NCI-H146 treated with DMSO at 0.1 percent for 48 hours (cell line): ENCODE measurements around the gene GAS6.

Source experiments
- DNase-seq: peaks from one replicate; lab custom pipeline; 2025; ENCODE audit not compliant: unreplicated experiment; lab: John Stamatoyannopoulos, UW

GAS6 gene

GRCh38 chr13:113852536-113853517 lies 11.0 kb downstream of the GAS6 start:
- DNase-seq, result no peak

- DNase-seq, result no peak
Measured at GRCh38 chr13:113851826-113852535, 11.9 kb downstream of the GAS6 start.

GRCh38 chr13:113851480-113851803 lies 12.4 kb downstream of the GAS6 start:
- DNase-seq, result no peak

GRCh38 chr13:113850722-113851479 lies 13.0 kb downstream of the GAS6 start:
- no peak for DNase-seq

DNA sequence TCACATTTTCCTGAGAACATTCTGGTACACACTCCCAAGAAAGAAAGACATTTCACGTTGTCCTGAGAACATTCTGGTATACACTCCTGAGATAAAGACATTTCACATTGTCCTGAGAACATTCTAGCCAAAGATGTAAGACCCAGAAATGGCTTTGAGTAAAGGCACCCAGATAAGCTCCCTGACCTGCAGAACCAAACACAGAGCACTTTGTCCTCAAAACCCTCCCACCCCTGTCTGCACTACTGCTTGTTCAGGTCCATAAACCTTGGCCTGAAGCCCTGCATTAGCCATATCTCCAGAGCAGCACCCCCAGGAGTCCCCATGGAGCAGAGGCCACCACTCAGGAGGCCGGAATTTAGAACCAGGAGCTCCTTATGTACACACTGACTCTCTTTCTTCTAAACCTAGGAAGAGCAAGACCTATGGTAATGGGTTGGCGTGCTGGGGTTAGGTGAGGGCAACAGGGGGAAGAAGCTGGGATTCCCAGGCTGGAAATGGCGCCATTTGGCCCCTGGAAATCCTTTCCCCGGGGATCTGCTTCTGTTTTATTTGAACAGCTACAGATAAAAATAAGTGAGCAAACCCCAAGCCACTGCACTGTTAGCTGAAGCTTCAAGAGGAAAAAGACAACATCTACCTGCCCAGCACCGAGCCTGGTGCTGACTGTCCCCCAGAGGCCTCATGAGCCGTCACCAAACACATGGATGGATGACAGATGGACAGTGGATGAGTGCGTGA lies 13.7 kb downstream of the GAS6 start:
- DNase-seq, result no peak

DNA sequence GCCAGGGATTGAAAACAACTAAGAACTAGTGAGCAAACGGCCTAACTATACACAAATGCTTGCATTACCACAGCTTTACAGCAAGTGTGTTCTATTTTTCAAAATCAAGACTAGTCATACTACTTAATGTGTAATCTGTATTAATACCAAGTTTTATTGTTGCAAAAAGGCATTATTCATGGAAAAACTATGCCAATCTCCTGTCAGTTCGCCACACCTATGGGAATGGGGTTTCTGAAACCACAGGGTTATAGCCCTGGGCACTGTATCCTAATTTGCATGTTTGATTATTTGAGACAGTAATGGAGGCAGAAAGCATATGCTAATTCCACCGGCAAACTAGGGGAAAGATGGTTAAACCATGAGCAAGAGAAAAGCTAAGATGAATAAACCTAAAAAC lies 14.3 kb downstream of the GAS6 start:
- no peak for DNase-seq

- no peak for DNase-seq
Measured at GRCh38 chr13:113848431-113849260, 15.2 kb downstream of the GAS6 start.

- DNase-seq, result no peak
Measured at GRCh38 chr13:113848020-113848419, 15.9 kb downstream of the GAS6 start.

DNA sequence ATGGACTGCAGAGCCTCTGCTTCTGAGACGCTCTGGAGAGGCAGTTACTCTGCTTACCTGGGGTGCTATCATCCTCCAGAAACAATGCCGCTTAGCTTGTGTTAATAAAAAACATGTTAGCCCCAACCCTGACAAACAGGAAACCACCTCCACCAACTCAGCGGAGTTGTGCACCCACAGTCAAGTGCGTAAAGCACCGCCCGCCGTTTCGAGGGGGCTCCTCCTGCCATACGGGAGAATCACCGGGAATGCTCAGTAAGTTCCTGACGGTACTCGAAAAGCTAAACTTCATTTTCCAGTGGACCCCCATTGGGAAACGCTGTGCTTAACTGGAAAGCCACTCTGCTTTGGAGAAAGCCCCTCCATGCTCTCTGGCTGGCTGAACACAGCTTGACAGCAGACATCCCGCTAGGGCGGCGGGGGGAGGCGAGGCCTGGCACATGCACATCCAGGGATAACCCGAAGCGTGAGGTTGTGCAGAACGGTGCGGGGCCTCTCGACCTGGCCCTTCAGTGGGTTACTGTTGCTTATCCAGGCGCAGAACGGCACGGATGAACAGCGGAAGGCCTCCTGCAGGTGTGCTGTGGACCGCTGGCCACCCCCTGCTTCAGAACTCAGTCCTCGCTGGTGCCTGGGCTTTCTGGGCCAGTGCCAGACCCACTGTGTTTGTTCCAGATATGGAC lies 17.1 kb downstream of the GAS6 start:
- DNase-seq, result no peak

DNA sequence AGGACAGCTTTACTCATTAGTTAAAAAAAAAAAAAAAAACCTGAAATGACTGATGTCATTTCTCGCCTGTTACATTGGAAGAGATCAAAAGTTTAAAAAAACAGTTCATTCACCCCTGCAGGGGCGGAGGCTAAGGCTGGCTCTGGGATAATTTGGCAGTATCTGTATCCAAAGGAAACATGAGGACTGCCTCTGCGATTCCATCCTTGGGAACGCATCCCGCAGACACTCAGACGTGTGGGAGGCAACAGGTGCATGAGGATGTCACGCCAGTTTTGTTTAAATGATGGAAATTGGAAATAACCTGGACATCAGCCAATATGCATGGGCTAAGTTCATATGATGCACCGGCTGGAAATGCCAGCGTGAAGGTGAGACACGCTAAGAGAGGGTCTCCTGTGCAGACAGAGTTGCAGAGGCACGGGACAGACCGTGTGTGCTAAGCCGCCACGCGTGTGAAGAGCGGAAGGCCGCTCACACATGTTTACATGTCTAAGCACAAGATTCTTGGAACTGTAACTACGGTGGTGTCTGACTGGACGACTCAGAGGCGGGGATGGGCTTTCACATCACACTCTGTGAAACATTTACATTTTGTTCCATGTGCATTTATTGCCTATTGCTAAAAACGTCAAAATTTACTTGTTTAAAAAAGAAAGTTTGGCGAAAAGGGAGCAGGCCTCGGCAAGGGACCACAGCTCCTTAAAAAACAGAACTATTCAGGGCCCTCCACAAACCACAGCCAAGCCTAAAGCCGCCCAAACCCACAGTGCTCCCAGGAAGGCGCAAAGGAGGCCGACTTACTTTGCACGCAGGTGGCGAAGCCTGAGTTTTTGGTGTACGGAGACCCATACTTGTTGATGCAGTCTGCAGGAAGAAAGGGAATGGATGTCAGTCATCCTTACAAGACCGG lies 17.9 kb downstream of the GAS6 start:
- DNase-seq, result no peak

- no peak for DNase-seq
Measured at GRCh38 chr13:113845055-113845454, 18.8 kb downstream of the GAS6 start.

- no peak for DNase-seq
Measured at GRCh38 chr13:113843864-113844556, 19.9 kb downstream of the GAS6 start.

- no peak for DNase-seq
Measured at GRCh38 chr13:113843063-113843654, 20.7 kb downstream of the GAS6 start.

GRCh38 chr13:113842336-113843062 lies 21.4 kb downstream of the GAS6 start:
- DNase-seq, result no peak

DNA sequence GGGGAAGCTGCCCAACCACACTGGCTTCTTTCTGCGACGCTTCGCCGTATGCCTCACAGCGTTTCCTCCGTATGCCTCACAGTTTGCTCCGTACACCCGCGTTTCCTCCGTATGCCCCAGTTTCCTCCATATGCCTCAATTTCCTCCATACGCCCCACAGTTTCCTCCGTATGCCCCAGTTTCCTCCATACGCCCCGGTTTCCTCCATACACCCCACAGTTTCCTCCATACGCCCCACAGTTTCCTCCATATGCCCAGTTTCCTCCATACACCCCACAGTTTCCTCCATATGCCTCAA lies 22.6 kb downstream of the GAS6 start:
- no peak for DNase-seq

GRCh38 chr13:113840541-113841352 lies 23.1 kb downstream of the GAS6 start:
- DNase-seq, result no peak
